HepG2 (cell line): Measurements from ENCODE around the gene AK4. TPM values are rescaled to one million over a fixed set of nuclear protein-coding genes. Genes with fewer than 3 reads are reported as not detected.

Experiments
- ATAC-seq: fragments of 200-7000 bp; cut with Tn5 transposase; 3 replicates; pipeline ENCODE4 v1.9.1; 2020; ENCODE audit warnings: mild to moderate bottlenecking, moderate library complexity
- BruUV-seq: library from RNA; stranded (reverse); fragments of 400-500 nt; replicated peaks from 2 replicates; lab custom pipeline; 2021; lab: Mats Ljungman, UMichigan
- CTCF ChIA-PET: fragments of 300-600 bp; formaldehyde crosslinking; extraction: SDS; loops from one replicate; lab custom pipeline; 2021; ENCODE audit warnings: low total read pairs, inconsistent platforms, low intra/inter-chr PET ratio; lab: Yijun Ruan, JAX
- POLR2A ChIA-PET: fragments of 350-600 bp; sonication (Branson Sonifier 250); formaldehyde crosslinking; loops from one replicate; lab custom pipeline; 2020; ENCODE audit warnings: antibody characterized with exemption, inconsistent platforms; lab: Yijun Ruan, JAX
- DNase-seq: peaks from one replicate; pipeline ENCODE4 v3.0.0-alpha.2; 2015; ENCODE audit warnings: low spot score
- FAIRE-seq: peaks from 3 replicates; lab custom pipeline; 2011; peaks lifted over from hg19 to GRCh38; lab: Jason Lieb, UNC
- H2AFZ ChIP-seq: one replicate; pipeline ENCODE4 v1.6.1; 2011; ENCODE audit warnings: low read length, inconsistent platforms
- H3K27ac ChIP-seq: fragments of 300-600 bp; 3 replicates; pipeline ENCODE4 v1.8.0; 2011; ENCODE audit warnings: mixed run types, mild to moderate bottlenecking, mixed read lengths, low read length, inconsistent platforms; ENCODE audit not compliant: insufficient read depth; ENCODE audit errors: extremely low read length
- H3K27me3 ChIP-seq, 2 experiments: fragments of 200-600 bp in 1 of 2; 2 replicates in 1 of 2; 3 replicates in 1 of 2; pipeline versions ENCODE4 v1.6.0 to v1.8.0; 2011; ENCODE audit warnings: low read length in 2 of 2, mild to moderate bottlenecking in 2 of 2, moderate library complexity in 2 of 2, inconsistent platforms in 1 of 2; ENCODE audit not compliant: insufficient read depth in 2 of 2, control insufficient read depth in 1 of 2
- H3K36me3 ChIP-seq, 2 experiments: fragments of 200-600 bp in 1 of 2; replicated peaks in 1 of 2; 2 replicates in 1 of 2; 3 replicates in 1 of 2; pipeline versions ENCODE4 v1.5.1 to v1.8.0; 2011; ENCODE audit warnings: low read length in 2 of 2, inconsistent platforms in 1 of 2; ENCODE audit not compliant: insufficient read depth in 2 of 2, control insufficient read depth in 1 of 2
- H3K4me1 ChIP-seq: 2 replicates; pipeline ENCODE4 v1.5.1; 2012; ENCODE audit warnings: low read length, inconsistent platforms; ENCODE audit not compliant: insufficient read depth
- H3K4me2 ChIP-seq: 2 replicates; pipeline ENCODE4 v1.6.0; 2011; ENCODE audit warnings: low read depth, low read length, inconsistent platforms
- H3K4me3 ChIP-seq, 3 experiments: fragments of 200-600 bp in 1 of 3; sonication (generic), shearing (Covaris generic) in 1 of 3; replicated peaks in 1 of 3; 2 replicates each; pipeline ENCODE4 v1.5.1; 2011 to 2016; ENCODE audit warnings: low read length in 3 of 3, inconsistent platforms in 2 of 3, low read depth in 2 of 3, mild to moderate bottlenecking in 2 of 3, control low read depth in 1 of 3, mixed read lengths in 1 of 3; ENCODE audit not compliant: insufficient read depth in 1 of 3
- H3K79me2 ChIP-seq: one replicate; pipeline ENCODE4 v1.6.1; 2011; ENCODE audit warnings: low read length, inconsistent platforms; ENCODE audit not compliant: insufficient read depth
- H3K9ac ChIP-seq: 2 replicates; pipeline ENCODE4 v1.6.0; 2011; ENCODE audit warnings: mild to moderate bottlenecking, low read depth, low read length, inconsistent platforms; ENCODE audit not compliant: insufficient read depth
- H3K9me3 ChIP-seq: 2 replicates; pipeline ENCODE4 v1.5.1; 2012; ENCODE audit warnings: mild to moderate bottlenecking, low read length
- H4K20me1 ChIP-seq: 2 replicates; pipeline ENCODE4 v1.6.0; 2011; ENCODE audit warnings: inconsistent platforms, mild to moderate bottlenecking, low read length, moderate library complexity; ENCODE audit not compliant: insufficient read depth
- ARID2 ChIP-seq: sonication (generic); formaldehyde crosslinking; IDR thresholded peaks from 2 replicates; pipeline ENCODE4 v1.8.1; 2022; ENCODE audit warnings: mild to moderate bottlenecking, missing genetic modification reagents, borderline replicate concordance
- FOXM1 ChIP-seq: sonication (generic); formaldehyde crosslinking; IDR thresholded peaks from 2 replicates; pipeline ENCODE4 v1.5.0; 2020; ENCODE audit warnings: missing genetic modification reagents
- FOXP1 ChIP-seq, 2 experiments: fragments of 450-650 bp in 1 of 2; IDR thresholded peaks; 2 replicates each; pipeline ENCODE4 v1.6.1; 2017 to 2018; ENCODE audit warnings: antibody characterized with exemption in 1 of 2
- HINFP ChIP-seq: sonication (generic); formaldehyde crosslinking; IDR thresholded peaks from 2 replicates; pipeline ENCODE4 v1.4.0; 2020; ENCODE audit warnings: low read depth, mild to moderate bottlenecking, missing genetic modification reagents
- HOXD1 ChIP-seq: sonication (generic); formaldehyde crosslinking; IDR thresholded peaks from 2 replicates; pipeline ENCODE4 v1.5.0; 2020; ENCODE audit warnings: missing genetic modification reagents
- KMT2A ChIP-seq: sonication (generic); formaldehyde crosslinking; IDR thresholded peaks from 2 replicates; pipeline ENCODE4 v1.4.0; 2020; ENCODE audit warnings: missing genetic modification reagents
- LBX2 ChIP-seq: sonication (generic); formaldehyde crosslinking; IDR thresholded peaks from 2 replicates; pipeline ENCODE4 v1.5.0; 2020; ENCODE audit warnings: missing genetic modification reagents, mild to moderate bottlenecking, borderline replicate concordance
- RERE ChIP-seq: IDR thresholded peaks from 2 replicates; pipeline ENCODE4 v1.6.1; 2016; ENCODE audit warnings: low read depth, missing genetic modification reagents, missing compliant biosample characterization
- YEATS4 ChIP-seq: sonication (generic); formaldehyde crosslinking; IDR thresholded peaks from 2 replicates; pipeline ENCODE4 v1.4.0; 2020; ENCODE audit warnings: missing genetic modification reagents, borderline replicate concordance
- ZNF556 ChIP-seq: sonication (generic); formaldehyde crosslinking; IDR thresholded peaks from 2 replicates; pipeline ENCODE4 v1.4.0; 2020; ENCODE audit warnings: mild to moderate bottlenecking, missing genetic modification reagents, borderline replicate concordance
- ZNF562 ChIP-seq: sonication (generic); formaldehyde crosslinking; IDR thresholded peaks from 2 replicates; pipeline ENCODE4 v1.8.0; 2022; ENCODE audit warnings: missing genetic modification reagents, borderline replicate concordance
- ZNF710 ChIP-seq: sonication (generic); formaldehyde crosslinking; IDR thresholded peaks from 2 replicates; pipeline ENCODE4 v1.5.0; 2020; ENCODE audit warnings: mild to moderate bottlenecking, missing genetic modification reagents, borderline replicate concordance
- ZNF800 ChIP-seq: sonication (generic); formaldehyde crosslinking; IDR thresholded peaks from 2 replicates; pipeline ENCODE4 v1.4.0; 2020; ENCODE audit warnings: missing genetic modification reagents
- WGBS: methylation state at CpG from one replicate; pipeline ENCODE4 v1.1.6; 2017; ENCODE audit warnings: low lambda C conversion rate; 5-methylcytosine and 5-hydroxymethylcytosine counted together
- in situ Hi-C: cut with HindIII; loops from 2 replicates; pipeline ENCODE4 v1.10.0; 2017; ENCODE audit warnings: low pct_unique_long_range_greater_than_20kb; ENCODE audit not compliant: extremely low pct_ligation_motif_present
- intact Hi-C: fragments of 100-400 bp; cut with micrococcal nuclease; formaldehyde crosslinking; loops from one replicate; pipeline ENCODE4 v1.10.0; 2022; ENCODE audit not compliant: unreplicated experiment
- polyA plus RNA-seq, 8 experiments: library from polyadenylated mRNA; depleted of rRNA in 3 of 8; stranded (reverse) in 7 of 8; unstranded in 1 of 8; fragments of >200 nt; fragmentation: Illumina TruSeq in 4 of 8; extraction: Trizol in 4 of 8; gene quantifications; 2 replicates each; pipeline versions ENCODE4 v1.2.1 to v1.2.3, GENCODE V29; 2011 to 2016; ENCODE audit warnings: low read depth in 4 of 8, missing spikeins in 1 of 8, mixed read lengths in 1 of 8; ENCODE audit not compliant: insufficient read depth in 1 of 8
- total RNA-seq, 5 experiments: library from RNA; depleted of rRNA; stranded (reverse); fragments of >200 nt; fragmentation: Illumina TruSeq; extraction: Trizol; gene quantifications; 2 replicates each; pipeline ENCODE4 v1.2.3, GENCODE V29; 2016; ENCODE audit warnings: low read depth in 1 of 5

Gene AK4
- total and polyA plus RNA-seq, 2 of the 13 experiments (the other 11 are each of a cell fraction or from before 2014, with no cell fraction given), result 110 to 160 TPM

GRCh38 chr1:65267683-65268082 lies 119.7 kb downstream of the AK4 start:
- CTCF ChIA-PET, result no interaction called here
- POLR2A ChIA-PET, result no interaction called here

More at GRCh38 chr1:65267683-65268082, 119.7 kb downstream of the AK4 start:
- intact Hi-C loops, result loop anchor here (5.0 kb wide), 2 partner anchors 40 to 150 kb away; partner anchors contain the start of gene DNAJC6
- Histone ChIP-seq H3K4me3 (no peak overlapping the region), H3K79me2 (no peaks in the 10 kb centered on the region), H2AFZ (no peak overlapping the region), H3K36me3 (no peaks in the 10 kb centered on the region), H3K27ac (no peak overlapping the region), H3K4me1 (peaks cover 20% of the 10 kb centered on the region), H3K27me3 (no peaks in the 10 kb centered on the region), H3K4me2 (no peak overlapping the region), H3K9ac (no peak overlapping the region), H4K20me1 (no peaks in the 10 kb centered on the region), H3K9me3 (no peaks in the 10 kb centered on the region)
- in situ Hi-C loops, result no loop called here
- no TSS peak for BruUV-seq
- no peak for TF ChIP-seq ZNF562 (CRISPR knock-in tag)
- no peak for TF ChIP-seq ZNF710 (CRISPR knock-in tag)
- no peak for TF ChIP-seq YEATS4 (CRISPR knock-in tag)
- no peak for TF ChIP-seq KMT2A
- no peak for TF ChIP-seq LBX2 (CRISPR knock-in tag)
- TF ChIP-seq FOXP1 (IDR thresholded peaks at IDR 0.05), result no peak
- no peak for TF ChIP-seq FOXP1 (CRISPR knock-in tag; IDR thresholded peaks at IDR 0.05)
- no peak for TF ChIP-seq HINFP (CRISPR knock-in tag)
- no peak for TF ChIP-seq RERE
- no peak for TF ChIP-seq HOXD1
- no peak for TF ChIP-seq ZNF800 (CRISPR knock-in tag)
- TF ChIP-seq ZNF556 (CRISPR knock-in tag), result no peak
- no peak for TF ChIP-seq FOXM1 (CRISPR knock-in tag)
- TF ChIP-seq ARID2 (CRISPR knock-in tag), result no peak
- ATAC-seq, result no peak
- 22% methylated on average over 1 of the region's 1 CpG for WGBS
- DNase-seq, result no peak
- no peak for FAIRE-seq
